ENCODE measurements around the gene RAPGEF1.

Gene RAPGEF1

DNA sequence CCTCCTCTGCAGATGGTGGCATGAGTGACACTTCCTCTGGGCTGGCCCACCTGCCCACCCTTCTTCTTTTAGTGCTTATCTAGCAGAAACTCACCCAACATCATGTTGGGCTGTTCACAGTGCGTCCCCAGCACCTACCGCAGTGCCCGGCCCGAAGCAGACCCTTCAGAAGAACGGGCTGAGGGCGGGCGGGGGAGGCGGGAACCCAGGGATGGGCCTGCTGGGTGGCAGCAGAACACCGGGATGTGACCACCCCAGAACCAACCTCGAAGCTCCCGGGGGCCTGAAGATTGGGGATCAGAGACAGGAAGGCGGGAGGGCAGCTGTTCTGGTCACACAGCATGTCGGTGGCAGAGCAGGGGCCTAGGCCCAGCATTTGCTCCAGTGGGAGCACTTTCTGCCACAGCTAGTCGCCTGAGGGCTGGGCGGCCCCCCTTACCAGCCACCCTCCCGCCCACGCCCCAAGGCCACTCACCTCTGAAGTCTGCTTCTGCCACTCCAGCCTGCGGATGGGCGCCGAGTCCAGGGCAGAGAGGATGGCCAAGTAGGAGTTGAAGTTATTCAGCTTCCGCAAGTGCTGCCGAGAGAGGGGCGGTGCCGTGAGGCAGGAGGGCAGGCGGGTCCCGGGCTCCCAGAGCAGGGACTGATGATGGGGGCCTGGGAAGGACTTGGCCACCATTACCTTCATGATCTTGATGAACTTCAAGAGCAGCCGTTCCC, 155.9 kb downstream of the RAPGEF1 start:
- no peak for DNase-seq (ENCODE audit: low spot score)

DNA sequence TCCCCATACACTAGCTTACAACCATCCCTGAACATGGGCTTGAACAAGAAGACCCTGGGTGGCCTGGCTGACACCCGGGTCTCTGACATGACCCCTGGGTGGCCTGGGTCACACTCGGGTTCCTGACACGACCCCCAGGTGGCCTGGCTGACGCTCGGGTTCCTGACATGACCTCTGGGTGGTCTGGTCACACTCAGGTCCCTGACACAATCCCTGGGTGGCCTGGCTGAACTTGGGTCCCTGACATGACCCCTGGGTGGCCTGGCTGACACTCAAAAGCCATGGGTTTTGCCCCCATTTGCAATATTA, 156.6 kb downstream of the RAPGEF1 start:
- no peak for DNase-seq (ENCODE audit: low spot score)

DNA sequence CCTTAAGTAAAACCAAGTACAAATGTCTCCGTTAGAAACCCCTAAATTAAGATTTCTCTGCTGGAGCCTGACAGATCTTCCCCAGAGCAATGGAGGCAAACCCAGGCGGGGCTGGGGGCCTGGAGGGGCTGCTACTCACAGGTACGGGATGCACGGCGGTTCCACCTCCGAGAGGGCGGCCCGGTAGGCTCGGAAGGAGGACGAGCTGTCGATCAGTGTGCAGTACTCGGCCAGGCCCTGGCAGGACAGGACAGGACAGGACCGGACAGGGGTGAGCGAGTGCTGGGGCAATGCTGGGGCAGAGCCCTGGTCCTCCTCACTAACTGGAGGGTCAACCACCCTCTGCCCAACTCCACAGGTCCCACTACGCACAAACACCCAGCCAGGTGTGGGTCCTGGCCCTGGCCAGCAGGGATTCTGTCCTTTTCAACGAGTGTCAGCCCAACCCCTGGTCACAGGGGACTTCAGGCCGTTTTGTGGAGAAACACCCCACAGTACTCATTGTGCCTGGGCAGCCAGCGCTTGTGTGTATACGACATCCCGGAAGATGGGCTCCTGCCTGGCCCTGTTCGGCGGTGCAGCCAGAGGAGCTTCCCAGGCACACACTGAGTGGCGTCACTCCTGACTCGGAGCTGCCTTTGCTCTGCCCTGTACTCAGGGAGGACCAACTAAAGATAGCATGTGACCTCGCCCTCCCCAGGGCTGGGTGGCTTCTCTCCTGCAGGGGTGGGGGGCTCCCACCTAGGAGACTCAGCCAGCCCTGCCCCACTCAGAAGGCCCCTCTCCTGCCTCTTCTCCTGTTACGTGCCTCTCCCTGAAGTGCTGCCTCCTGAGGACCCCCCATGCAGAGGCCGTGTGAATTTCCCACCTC, 157.2 kb downstream of the RAPGEF1 start:
- DNase-seq (ENCODE audit: low spot score), result no peak

DNA sequence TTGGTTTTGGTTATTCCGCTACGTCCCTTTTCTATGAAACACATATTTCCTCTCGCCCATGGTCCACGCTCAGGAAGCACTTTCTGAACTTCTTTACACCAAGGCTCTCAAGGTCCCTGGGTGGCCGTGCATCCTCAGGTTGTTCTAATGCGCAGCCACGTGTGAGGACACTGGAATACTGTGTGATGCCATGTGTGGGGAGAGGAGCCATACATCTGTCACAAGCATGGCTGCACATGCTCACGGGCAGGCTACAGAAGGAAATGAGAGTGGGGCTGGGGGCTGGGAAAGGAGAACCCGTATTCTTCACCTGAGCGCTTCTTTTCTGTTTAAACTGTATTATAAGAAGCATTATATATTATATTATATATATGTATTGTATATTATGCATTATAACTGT, 157.8 kb downstream of the RAPGEF1 start:
- DNase-seq (ENCODE audit: low spot score), result no peak

DNA sequence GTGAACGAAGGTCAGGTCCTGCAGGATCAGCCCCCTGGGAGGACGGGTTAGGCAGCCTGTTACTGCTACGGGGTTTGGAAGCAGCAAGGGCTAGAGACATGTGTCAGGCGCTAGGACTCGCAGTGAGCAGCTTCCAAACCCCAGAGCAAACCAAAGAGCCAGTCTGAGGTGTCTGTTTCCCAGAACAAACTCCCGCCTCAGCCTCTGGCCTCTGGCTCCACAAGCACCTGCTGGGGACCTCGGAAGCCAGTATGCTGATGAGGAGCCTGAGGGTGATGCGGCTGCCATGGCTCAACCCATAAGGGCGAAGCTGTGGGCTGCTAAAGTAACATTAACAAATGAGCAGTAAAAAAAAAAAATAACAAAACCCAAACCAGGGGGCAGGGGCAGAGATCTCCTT, 159.5 kb downstream of the RAPGEF1 start:
- no peak for DNase-seq (ENCODE audit: low spot score)

DNA sequence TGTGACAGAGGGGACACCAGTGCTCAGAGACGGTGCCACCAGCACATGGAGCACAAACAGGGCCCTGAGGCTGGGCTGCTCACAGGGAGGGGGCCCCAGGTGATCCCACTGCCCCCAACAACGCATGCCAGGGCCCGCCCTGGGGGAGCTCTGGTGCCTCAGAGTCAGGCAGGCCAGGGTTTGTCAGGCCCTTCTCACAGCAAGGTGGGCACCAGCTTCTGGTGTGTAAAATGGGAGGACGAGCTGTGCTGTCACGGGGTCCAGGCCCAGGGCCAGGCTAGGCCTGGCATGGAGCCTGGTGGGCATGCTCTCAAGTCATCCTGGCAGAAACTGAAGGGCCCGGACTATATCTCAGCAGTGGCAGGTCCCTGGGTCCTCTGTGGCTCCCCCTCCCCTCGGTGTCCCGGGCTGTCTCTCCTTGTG, 160.1 kb downstream of the RAPGEF1 start:
- DNase-seq (ENCODE audit: low spot score), result no peak

DNA sequence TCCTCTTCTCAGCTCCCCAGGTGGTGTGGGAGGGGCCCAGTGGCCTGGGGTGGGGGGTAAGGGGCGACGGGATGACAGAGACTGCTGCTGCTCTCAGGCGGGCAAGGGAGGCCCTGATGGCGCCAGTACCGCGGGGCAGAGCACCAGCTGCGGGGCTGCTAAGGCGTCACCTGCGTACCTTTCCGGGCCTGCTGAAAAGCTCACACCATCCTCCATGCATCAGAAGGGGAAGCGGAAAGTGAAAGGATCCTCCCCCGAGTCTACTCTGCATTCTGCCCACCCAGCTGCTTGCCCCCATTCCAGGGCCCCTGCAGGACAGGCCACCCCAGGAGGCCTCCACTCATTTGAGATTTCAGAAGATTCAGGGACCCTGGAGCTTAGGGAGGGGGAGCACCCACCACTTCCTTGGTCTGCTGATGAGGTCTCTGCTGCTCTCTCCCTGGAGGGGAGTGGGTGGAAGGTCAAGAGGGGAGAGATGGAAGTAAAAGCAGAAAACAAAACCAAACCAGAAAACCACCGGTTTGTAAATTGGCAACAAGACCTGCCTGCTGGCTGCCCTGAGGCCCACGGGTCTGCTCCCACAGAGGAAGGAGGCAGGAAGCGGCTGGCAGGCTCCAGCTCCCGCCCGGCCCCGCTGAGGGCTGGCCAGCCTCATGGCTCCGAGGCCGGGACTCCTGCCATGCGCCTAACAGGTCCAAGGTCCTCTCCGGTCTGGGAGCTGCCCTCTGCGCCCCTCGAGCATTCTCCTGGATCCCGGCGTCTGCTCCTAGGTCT, 161.0 kb downstream of the RAPGEF1 start:
- no peak for DNase-seq (ENCODE audit: low spot score)

DNA sequence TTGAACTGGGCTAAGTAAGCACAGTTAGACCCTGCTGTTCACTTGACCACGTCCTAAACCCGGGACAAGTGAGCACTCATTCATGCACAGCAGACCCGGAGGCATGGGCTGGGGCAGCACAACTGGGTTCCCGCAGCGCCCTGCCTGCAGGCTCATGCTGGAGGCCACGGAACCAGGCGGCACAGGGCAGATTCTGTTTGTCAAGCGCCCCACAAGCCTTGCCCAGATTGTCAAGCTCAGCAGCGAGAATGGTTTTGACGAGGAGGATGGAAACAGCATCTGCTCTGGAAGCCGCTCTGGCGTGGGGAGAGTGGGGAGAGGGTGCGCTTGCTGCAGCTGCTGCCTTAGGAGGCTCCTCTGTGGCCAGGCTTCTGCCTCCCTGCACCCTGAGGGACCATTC, 161.9 kb downstream of the RAPGEF1 start:
- DNase-seq (ENCODE audit: low spot score), result no peak

DNA sequence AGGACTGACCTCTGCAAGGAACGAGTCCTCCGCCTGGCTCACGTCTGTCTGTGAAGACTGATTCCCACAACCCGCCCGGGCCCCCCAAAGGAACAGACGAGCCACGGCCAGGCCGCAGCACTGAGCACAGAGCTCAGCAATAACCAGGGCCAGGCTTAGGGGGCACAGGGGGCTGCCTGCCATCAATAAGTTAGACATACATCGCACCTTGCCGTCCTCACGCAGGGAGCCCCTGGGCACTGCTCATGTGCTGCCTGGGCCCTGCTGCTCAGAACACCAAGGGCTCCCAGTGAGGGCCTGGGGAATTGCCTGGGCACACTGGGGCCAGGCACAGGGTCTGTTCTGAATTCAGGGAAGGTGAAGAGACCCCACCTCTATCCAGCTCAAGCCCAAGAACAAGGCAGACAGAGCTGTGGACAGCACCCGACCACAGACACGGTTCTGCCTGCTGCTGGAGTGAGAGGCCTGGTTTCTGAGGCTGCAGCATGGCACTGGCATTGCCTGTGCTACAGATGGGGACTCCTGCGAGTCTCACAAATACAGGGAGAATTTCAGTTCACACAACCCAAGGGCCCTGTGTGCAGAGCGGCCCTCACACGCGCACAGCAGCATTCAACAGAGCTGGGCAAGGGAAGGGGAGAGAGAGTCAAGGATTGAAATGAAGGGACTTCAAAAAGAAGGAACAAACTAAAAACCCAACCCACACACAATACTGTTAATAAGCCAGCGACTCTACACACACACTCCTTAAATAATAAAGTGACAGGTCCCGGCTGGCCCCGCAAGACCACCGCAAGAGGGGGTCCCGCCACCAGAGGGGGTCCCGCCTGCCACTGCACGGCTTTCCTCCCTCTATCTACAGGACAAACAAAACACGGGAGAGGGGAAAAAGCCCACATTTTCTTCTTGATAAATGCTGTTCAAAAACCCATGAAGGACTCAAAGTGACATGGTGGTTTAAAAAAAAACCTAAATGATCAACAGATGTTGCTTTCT, 162.6 kb downstream of the RAPGEF1 start:
- DNase-seq (ENCODE audit: low spot score), result no peak

DNA sequence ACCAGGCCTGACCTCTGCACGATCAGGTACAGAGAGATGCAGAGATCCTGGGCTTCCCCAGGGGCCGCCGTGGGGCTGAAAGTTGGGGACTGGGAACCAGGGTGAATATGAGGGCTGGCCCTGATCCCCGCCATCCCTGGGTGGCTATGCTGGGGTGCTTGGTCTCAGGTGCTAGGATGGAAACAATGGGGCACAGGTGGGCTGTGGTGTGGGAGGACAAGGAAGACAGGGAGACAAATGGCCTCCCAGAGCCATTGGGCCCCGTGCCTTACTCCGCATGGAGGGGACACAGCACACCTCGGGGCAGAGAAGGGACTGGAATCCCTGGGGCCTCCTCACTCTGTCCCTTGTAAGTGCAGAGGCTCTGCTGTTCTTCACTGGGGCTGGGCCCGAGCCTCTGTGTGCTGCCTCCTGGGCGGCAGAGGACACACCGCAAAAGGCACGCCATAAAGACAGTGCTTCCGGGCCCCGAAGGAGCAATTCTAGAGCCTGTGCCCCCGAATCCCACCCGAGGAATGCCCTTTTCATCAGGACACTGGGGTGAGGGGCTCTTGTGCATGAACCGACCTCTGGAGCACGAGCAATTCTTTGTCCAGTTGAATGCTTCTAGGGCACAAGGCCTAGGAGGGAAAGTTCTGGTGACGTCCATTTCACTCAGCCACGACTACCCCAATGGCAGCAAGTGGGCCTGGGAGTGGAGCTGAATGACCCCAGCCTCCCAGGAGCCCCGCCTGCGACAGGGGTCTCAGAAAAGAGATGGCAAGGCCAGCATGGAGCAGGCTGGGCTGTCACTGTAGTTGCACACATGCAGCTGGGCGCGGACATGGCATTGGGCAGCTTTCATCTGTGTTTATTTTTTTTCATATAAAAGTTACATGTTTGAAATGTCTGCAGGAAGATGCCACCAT, 163.7 kb downstream of the RAPGEF1 start:
- no peak for DNase-seq (ENCODE audit: low spot score)

DNA sequence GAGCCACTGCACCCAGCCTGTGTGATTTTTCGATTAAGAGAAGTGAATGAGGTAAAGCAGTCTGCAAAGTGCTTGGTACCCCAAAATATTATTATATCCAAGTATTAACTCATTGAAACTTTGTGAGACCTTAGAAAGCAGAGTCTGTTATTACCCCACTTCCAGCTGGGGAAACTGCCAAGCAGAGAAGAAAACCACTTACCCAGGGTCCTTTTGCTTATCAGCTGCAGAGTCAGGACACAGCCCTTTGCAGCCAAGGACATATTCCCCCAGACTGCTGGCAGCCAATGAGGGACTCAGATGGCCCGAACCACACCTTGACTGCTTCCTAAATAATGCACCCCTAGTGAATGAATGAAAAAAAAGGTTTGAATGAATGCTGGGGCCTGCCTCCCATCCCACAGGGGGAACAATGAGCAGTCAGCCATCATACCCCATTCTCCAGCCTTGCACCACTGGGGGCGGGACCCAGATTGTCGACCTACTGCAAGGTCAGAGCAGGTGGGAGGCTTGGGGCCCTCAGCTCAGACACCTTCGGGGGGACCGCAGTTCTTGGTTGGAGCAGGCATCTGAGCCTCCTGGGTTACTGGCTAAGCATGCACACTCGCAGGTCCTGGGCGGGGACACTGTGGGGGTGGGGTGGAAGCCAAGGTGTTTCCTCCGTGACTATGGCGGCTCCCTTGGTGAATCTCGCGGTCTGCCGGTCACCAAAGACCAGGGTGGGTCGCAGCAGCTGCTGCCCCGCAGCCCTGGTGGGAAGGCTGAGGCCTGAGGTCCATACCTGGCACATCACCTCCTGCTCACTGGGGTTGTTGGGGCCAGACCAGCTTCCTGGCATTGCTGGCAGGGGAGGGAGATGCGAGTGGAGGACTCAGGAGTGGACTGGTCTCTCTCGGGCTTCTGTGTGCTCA, 164.9 kb downstream of the RAPGEF1 start:
- DNase-seq (ENCODE audit: low spot score), result no peak

DNA sequence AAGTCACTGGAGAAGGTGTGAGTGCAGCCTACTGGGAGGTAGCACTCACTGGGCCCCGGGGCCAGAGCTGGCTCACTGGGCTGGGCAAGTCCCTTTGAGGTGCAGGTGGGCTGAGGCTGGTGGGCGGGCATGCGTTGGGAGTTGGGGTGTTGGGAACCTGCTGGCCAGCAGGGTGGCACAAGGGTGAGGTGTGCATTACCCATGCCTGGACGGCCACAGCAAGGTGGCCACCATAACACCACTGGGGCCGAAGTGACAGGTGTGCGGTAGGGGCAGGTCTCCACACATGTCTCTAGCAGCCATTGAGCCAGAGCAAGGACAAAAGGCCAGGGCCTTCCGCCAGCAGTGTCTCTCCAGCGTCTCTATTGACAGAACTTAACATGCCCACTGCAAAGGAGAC, 172.0 kb downstream of the RAPGEF1 start:
- DNase-seq (ENCODE audit: low spot score), result no peak

DNA sequence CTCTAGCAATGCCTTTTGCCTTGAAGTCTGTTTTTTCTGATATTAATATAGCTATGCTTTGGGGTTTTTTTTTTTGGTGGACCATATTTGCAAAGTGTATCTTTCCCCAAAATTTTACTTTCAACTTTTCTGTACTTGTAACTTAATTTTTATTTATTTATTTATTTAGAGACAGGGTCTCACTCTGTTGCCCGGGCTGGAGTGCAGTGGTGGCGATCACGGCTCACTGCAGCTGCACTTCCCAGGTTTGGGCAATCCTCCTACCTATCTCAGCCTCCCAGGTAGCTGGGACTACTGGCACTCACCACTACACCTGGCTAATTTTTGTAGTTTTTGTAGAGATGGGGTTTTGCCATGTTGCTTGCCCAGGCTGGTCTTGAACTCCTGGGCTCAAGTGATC, 173.7 kb downstream of the RAPGEF1 start:
- DNase-seq (ENCODE audit: low spot score), result no peak

DNA sequence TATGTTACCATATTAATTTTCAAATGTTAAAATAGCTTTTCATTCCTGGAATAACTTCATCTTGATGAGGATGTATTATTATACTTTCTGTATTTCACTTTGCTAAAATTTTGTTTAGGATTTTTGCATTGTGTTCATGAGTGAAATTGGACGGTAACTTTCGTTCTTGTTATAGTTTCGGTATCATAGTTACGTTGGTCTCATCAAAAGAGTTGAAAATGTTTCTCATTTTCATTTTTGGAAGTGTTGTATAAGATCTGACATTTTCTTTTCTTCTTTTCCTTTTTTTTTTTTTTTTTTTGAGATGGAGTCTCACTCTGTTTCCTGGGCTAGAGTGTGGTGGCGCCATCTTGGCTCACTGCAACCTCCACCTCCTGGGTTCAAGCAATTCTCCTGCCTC, 174.5 kb downstream of the RAPGEF1 start:
- no peak for DNase-seq (ENCODE audit: low spot score)

DNA sequence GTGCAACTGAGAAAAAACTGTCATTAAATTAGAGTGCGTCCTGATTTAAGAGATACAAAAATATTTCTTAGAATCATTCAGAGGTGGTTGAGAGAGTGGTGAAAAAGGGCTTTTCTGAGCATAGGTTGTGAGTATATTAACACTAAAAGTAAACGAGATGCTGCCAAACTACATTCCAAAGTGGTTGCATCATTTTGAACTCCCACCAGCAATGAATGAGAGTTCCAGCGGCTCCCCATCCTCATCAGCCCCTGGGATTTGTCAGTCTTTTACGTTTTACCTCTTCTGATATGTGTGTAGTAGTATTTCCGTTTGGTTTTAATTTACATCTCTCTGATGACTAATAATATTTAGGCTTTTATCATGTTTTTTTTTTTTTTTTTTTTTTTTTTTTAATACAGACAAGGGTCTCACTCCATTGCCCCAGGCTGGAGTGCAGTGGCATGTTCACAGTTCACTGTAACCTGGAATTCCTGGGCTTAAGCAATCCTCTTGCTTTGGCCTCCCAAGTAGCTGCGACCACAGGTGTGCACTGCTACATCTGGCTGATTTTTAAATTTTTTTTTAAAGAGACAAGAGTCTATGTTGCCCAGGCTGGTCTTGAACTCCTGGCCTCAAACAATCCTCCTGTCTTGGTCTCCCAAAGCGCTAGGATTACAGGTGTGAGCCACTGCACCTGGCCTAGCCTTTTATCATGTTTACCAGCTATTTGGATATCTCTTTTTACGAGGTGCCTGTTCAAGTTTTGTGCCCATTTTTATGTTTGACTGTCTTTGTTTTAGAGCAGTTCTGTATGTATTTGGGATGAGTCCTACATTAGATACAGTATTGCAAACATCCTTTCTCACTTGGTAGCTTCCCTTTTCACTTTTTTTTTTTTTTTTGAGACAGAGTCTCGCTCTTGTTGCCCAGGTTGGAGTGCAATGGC, 177.6 kb downstream of the RAPGEF1 start:
- no peak for DNase-seq (ENCODE audit: low spot score)

DNA sequence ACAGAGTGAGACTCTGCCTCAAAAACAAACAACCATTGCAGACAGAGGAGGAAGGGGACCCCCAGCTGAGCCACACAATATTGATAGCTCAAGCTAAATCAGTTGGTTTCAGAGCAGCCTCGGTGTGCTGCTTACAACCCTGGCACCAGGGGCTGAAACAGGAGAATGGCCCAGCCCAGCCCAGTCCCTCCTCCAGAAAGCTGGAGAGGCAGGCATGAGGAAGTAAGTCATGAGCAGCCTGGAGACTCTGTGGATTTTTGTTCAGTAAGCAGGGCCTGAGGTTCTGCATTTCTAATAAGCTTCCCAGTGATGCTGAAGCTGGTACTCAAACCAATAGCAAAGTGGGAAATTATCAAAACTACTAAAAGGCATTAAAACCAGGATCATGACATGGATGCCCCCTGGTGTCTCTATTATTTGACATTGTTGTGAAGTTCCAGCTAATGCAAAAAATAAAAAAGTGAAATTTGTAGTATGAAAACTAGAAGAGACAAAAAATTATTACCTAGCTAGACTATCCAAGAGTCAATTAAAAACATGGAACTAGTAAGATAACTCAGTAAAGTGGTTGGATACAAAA, 180.4 kb downstream of the RAPGEF1 start:
- DNase-seq (ENCODE audit: low spot score), result no peak

DNA sequence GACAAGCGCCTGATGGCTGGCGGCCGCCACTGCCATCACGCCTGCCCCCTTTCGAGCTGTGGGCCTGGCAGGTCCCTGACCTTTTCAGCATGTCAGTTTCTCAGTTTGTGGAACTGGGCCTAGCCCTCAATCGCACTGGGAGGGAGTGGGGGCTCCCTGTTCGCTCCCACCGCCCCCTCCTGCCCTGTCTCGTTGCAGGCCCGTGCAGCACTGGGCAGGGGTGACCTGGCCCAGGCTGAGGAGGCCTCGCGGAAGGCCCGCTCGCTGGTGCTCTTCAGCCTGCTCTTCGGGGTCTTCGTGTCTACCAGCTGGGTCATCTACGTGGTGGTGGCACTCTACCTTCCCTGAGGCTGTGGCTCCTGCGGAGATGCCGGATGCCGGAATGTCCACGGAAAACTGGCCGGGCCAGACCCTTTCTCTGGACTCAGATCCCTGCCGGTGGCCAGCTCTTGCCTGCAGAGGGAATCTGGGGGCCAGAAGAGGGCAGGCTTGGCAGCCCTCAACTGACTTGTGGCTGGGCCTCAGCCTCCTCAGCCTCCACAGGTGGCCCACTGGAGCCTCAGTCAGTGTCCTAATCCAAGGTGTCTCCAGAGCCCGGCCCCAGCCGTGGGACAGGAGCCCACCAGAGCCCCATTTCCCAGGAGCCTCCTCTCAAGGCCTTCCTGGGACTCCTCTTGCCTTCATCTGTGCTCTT, 181.9 kb downstream of the RAPGEF1 start:
- DNase-seq (ENCODE audit: low spot score), result no peak
